ENCODE results near the gene P3H2.

The P3H2 gene

DNA sequence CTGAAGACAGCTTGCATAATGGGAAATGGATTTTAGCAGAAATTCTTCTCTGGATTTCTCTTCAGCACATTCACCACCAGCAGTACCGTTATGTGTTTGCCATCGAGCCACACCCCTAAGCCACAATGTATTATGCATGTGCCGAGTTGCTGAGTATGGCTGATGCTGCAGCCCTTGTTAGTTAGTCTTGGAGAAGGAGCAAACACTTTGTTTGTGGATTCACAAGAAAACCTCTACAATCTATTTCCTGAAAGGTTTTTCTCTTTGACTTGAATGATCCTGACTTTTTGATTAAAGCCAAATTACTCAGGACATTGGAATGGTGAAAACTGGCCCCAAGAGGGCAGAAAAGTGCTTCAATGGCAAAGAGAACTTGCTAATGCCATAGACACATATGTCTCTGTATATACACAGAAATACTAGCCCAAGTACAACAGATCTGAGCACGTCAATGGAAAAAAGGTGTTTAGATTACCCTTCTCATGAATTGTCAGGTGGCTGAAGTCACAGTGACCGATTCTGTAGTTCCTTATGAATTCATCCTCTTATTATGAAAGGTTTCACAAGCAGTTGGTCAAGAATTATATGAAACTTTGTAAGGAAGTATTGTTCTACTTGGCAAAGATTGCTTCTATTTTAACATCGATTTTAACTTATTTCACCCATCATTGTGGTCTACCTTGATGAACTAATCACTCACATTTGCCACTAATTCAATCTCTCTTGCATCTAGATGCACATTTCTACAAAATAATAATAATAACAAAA lies 103.0 kb downstream of the P3H2 start:
- H3K4me3 Mint-ChIP-seq, result no peak overlapping the region
- H3K27ac Mint-ChIP-seq, result no peak overlapping the region
- H3K9me3 Mint-ChIP-seq, result no peaks in the 10 kb centered on the region

GRCh38 chr3:190016966-190017365 lies 103.7 kb downstream of the P3H2 start:
- no peaks in the 10 kb centered on the region for H3K4me1 Mint-ChIP-seq
- DNase-seq (ENCODE audit: low spot score in 2 of 2), result no peak
- H3K27ac Mint-ChIP-seq, result no peak overlapping the region
- H3K36me3 Mint-ChIP-seq, result no peaks in the 10 kb centered on the region
- H3K4me3 Mint-ChIP-seq, result no peak overlapping the region
- ATAC-seq (ENCODE audit: low read depth), result no peak
- H3K27me3 Mint-ChIP-seq, result no peaks in the 10 kb centered on the region
- no peaks in the 10 kb centered on the region for H3K9me3 Mint-ChIP-seq

More for the DNA sequence above, 103.0 kb downstream of the P3H2 start:
- Mint-ChIP-seq H3K36me3 (no peaks in the 10 kb centered on the region), H3K4me1 (no peaks in the 10 kb centered on the region), H3K27me3 (no peaks in the 10 kb centered on the region)
- no peak for ATAC-seq (ENCODE audit: low read depth)
- no peak for DNase-seq (ENCODE audit: low spot score in 2 of 2)

DNA sequence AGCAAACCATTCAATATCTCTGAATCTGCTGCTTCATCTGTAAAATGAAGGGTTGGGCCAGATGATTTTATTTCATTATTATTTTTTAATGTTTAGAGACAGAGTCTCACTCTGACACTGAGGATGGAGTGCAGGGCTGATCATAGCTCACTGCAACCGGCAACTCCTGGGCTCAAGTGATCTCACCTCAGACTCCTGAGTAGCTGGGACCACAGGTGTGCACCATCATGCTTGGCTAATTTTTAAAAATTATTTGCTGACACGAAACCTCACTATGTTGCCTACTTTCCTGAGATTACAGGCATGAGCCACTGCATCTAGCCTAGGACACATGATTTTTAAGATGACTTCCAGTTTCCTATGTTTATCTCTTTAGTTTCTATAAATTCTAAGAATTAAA lies 105.8 kb downstream of the P3H2 start:
- no peak for DNase-seq (ENCODE audit: low spot score in 2 of 2)

DNA sequence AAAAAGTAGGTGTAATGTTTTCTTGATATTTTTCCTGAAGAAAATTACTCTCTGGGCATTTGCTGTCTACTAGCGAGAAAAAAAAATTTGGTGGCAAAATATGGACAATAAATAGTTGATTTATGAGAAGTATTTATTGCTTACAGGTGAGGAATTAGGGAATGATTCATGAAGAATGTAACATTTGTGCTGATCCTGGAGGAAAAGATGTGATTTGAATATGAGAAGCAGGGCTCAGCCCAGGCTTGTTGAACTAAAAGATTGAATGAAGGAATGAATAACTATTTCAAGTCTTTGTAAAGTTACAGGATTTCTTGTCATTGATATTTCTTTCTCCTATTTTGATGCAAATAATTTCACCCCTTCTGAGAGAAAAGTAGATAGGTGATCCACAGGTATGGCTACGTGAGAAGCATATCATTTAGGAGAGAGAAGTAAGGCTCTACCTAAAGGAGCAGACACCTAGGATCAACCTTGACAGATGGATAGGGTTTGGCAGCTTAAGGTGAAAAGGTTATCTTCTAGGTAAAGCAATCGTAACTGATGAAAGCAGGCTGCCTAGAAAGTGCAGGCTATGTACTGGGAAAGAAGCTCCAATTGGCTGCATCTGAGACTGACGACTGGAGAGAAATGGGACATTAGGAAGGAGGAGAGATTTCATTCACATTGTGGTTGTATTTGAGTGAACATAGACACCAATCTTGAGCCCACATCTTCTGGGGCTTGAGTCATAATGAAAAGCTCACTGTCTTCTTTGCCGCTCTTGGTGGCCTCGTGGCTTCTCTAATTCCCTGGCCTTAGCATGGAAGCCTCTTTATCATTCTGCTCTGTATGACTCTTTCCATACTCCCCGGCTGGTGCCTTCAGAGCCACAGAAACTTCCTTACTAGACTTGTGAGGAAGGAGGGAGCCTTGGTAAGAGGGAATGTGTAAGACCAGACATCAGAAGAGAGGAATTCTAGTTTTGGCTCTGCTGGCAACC lies 106.5 kb downstream of the P3H2 start:
- no peaks in the 10 kb centered on the region for H3K4me1 Mint-ChIP-seq
- no peaks in the 10 kb centered on the region for H3K36me3 Mint-ChIP-seq
- H3K27me3 Mint-ChIP-seq, result no peaks in the 10 kb centered on the region
- no peak overlapping the region for H3K4me3 Mint-ChIP-seq
- no peaks in the 10 kb centered on the region for H3K9me3 Mint-ChIP-seq
- no peak overlapping the region for H3K27ac Mint-ChIP-seq
- ATAC-seq (ENCODE audit: low read depth) (no peak), DNase-seq (ENCODE audit: low spot score in 2 of 2) (no peak)

More for the DNA sequence above, 105.8 kb downstream of the P3H2 start:
- Mint-ChIP-seq H3K36me3 (no peaks in the 10 kb centered on the region), H3K4me3 (no peak overlapping the region), H3K27ac (no peak overlapping the region), H3K4me1 (no peaks in the 10 kb centered on the region), H3K27me3 (no peaks in the 10 kb centered on the region), H3K9me3 (no peaks in the 10 kb centered on the region)
- ATAC-seq (ENCODE audit: low read depth), result no peak

DNA sequence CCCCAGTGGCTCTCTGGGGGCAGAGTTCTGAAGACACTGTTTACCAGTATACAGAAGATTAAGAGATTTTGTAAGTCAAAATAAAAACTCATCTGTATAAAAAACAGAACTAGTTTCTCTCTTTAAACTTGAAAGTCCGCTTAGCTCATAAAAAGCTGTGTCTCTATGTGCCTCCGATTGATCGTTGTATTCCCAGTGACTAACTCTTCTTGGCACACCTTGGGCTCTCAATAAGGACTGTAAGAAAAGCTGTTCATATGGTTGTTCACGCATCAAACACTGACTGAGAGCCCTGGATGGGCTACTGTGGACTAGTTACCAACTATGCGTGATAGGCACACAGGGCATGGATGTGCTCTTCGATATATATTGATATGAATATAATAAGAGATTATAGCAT lies 107.9 kb downstream of the P3H2 start:
- no peak overlapping the region for H3K27ac Mint-ChIP-seq
- no peaks in the 10 kb centered on the region for H3K9me3 Mint-ChIP-seq
- no peak overlapping the region for H3K4me3 Mint-ChIP-seq
- H3K27me3 Mint-ChIP-seq, result no peaks in the 10 kb centered on the region
- H3K4me1 Mint-ChIP-seq, result no peaks in the 10 kb centered on the region
- no peaks in the 10 kb centered on the region for H3K36me3 Mint-ChIP-seq
- no peak for ATAC-seq (ENCODE audit: low read depth)
- no peak for DNase-seq (ENCODE audit: low spot score in 2 of 2)

DNA sequence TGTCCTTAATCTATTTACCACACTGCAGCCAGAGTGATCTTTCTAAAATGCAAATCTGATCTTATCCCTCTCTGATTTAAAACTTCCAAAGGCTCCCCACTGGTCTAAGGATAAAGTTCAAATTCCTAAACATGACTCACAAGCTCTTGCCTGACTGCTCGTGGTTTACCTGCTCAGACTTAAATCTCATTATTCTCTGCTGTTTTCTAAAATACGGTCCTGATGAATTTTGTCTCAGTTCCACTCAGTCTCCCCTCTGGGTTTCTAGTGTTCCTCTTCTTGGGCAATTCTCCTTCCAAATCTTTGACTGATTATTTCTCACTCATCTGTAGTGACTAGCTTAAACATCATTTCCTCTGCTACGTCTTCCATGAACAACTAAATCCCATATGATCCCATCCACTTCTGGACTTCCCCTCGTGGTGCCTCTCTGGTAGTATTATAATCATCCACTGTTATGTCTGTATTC lies 108.3 kb downstream of the P3H2 start:
- no peak for ATAC-seq (ENCODE audit: low read depth)
- Mint-ChIP-seq H3K27me3 (no peaks in the 10 kb centered on the region), H3K36me3 (no peaks in the 10 kb centered on the region), H3K4me3 (no peak overlapping the region), H3K27ac (no peak overlapping the region), H3K9me3 (no peaks in the 10 kb centered on the region), H3K4me1 (no peaks in the 10 kb centered on the region)
- no peak for DNase-seq (ENCODE audit: low spot score in 2 of 2)

DNA sequence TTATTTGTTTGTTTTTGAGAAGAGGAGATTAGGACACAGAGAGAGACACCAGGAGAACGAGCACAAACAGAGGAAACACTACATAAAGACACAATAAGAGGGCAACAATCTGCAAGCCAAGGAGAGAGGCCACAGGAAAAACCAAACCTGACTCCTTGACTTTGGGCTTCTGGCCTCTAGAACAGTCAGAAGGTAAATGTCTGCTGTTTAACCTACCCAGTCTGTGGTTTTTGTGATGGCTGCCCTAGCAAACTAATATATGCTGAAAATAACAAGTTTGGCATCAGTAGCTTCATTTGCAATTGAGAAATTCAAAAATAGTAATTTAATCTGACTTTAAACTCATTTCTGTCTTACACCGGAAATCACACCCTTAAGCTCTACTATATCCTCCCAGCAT lies 110.2 kb downstream of the P3H2 start:
- ATAC-seq (ENCODE audit: low read depth) (no peak), DNase-seq (ENCODE audit: low spot score in 2 of 2) (no peak)
- H3K9me3 Mint-ChIP-seq, result no peaks in the 10 kb centered on the region
- no peaks in the 10 kb centered on the region for H3K4me1 Mint-ChIP-seq
- H3K36me3 Mint-ChIP-seq, result no peaks in the 10 kb centered on the region
- H3K27me3 Mint-ChIP-seq, result no peaks in the 10 kb centered on the region
- H3K27ac Mint-ChIP-seq, result no peak overlapping the region
- H3K4me3 Mint-ChIP-seq, result no peak overlapping the region

GRCh38 chr3:190009614-190010013 lies 111.1 kb downstream of the P3H2 start:
- Mint-ChIP-seq H3K4me1 (no peaks in the 10 kb centered on the region), H3K4me3 (no peak overlapping the region), H3K36me3 (no peaks in the 10 kb centered on the region), H3K27me3 (no peaks in the 10 kb centered on the region), H3K27ac (no peak overlapping the region), H3K9me3 (no peaks in the 10 kb centered on the region)
- ATAC-seq (ENCODE audit: low read depth), result no peak
- DNase-seq (ENCODE audit: low spot score in 2 of 2), result no peak

GRCh38 chr3:190008432-190008831 lies 112.3 kb downstream of the P3H2 start:
- no peak for DNase-seq (ENCODE audit: low spot score in 2 of 2)
- H3K36me3 Mint-ChIP-seq, result no peaks in the 10 kb centered on the region
- ATAC-seq (ENCODE audit: low read depth), result no peak
- H3K4me1 Mint-ChIP-seq, result no peaks in the 10 kb centered on the region
- H3K27me3 Mint-ChIP-seq, result no peaks in the 10 kb centered on the region
- no peak overlapping the region for H3K27ac Mint-ChIP-seq
- no peak overlapping the region for H3K4me3 Mint-ChIP-seq
- no peaks in the 10 kb centered on the region for H3K9me3 Mint-ChIP-seq

DNA sequence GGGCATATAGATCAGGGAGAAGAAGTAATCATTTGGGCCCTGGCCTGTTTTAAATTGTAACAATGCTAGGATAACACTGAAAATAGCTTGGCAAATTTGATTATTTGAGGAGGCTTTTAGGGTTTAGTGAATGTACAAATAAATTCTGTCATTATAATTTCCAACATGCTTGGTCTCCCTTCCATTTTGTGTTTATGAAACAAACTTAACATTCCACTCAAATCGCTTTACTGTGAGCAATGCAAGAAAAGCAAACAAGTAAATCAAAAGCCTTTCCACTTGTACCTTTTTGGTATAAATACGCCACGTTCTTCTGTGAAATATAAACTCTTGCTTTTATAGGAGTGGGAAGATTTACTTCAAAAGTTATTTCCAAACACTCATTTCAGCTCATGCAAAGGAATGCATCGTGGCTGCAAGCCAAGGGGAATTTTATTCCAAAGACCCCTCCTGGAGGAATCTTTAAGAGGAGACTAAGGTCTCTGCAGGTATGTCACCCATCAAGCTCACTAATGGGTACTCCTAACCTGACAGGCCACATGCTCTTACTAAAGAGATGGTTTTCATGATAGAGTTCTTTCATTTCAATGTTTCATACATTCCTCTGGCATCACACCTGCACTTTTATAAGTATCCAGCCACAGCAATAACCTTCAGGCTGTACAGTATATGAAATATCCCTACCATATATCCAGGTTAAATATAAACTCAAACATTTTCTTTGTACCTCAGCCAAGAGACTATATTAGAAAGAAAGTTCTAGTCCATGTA lies 115.2 kb downstream of the P3H2 start:
- H3K27me3 Mint-ChIP-seq, result no peaks in the 10 kb centered on the region

GRCh38 chr3:190004656-190005055 lies 116.0 kb downstream of the P3H2 start:
- H3K4me3 Mint-ChIP-seq, result no peak overlapping the region
- no peak overlapping the region for H3K27ac Mint-ChIP-seq
- H3K4me1 Mint-ChIP-seq, result no peaks in the 10 kb centered on the region
- DNase-seq (ENCODE audit: low spot score in 2 of 2), result no peak
- H3K9me3 Mint-ChIP-seq, result no peaks in the 10 kb centered on the region
- no peaks in the 10 kb centered on the region for H3K36me3 Mint-ChIP-seq
- no peak for ATAC-seq (ENCODE audit: low read depth)
- H3K27me3 Mint-ChIP-seq, result no peaks in the 10 kb centered on the region

More for the DNA sequence above, 115.2 kb downstream of the P3H2 start:
- Mint-ChIP-seq H3K4me3 (no peak overlapping the region), H3K36me3 (no peaks in the 10 kb centered on the region), H3K9me3 (no peaks in the 10 kb centered on the region), H3K27ac (no peak overlapping the region), H3K4me1 (no peaks in the 10 kb centered on the region)
- ATAC-seq (ENCODE audit: low read depth), result no peak
- no peak for DNase-seq (ENCODE audit: low spot score in 2 of 2)

DNA sequence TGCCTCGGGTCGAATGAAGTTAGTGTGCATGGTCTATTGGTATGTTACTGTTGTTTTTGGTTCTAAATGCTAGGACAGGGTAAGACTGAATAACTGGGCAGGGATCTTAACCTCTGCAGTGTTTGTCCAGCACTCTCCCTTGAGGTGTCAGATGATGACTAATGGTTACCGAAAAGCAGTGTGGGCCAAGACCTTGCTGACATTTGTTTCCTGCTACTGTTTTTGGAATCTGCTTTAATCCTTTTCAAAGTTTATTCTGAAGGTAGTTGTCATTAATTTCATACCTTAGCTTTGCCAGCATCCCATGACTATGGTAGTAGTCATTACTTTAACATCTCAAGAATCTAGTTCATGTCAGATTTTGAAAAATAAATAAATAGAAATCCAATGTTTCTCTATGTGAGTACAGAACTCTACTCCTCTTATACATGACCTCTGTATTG lies 117.0 kb downstream of the P3H2 start:
- no peaks in the 10 kb centered on the region for H3K4me1 Mint-ChIP-seq
- no peaks in the 10 kb centered on the region for H3K9me3 Mint-ChIP-seq
- H3K27ac Mint-ChIP-seq, result no peak overlapping the region
- ATAC-seq (ENCODE audit: low read depth), result no peak
- no peaks in the 10 kb centered on the region for H3K36me3 Mint-ChIP-seq
- DNase-seq (ENCODE audit: low spot score in 2 of 2), result no peak
- no peaks in the 10 kb centered on the region for H3K27me3 Mint-ChIP-seq
- no peak overlapping the region for H3K4me3 Mint-ChIP-seq

GRCh38 chr3:190003068-190003467 lies 117.6 kb downstream of the P3H2 start:
- ATAC-seq (ENCODE audit: low read depth), result no peak
- no peak for DNase-seq (ENCODE audit: low spot score in 2 of 2)
- no peaks in the 10 kb centered on the region for H3K27me3 Mint-ChIP-seq
- H3K27ac Mint-ChIP-seq, result no peak overlapping the region
- H3K4me3 Mint-ChIP-seq, result no peak overlapping the region
- no peaks in the 10 kb centered on the region for H3K9me3 Mint-ChIP-seq
- no peaks in the 10 kb centered on the region for H3K4me1 Mint-ChIP-seq
- no peaks in the 10 kb centered on the region for H3K36me3 Mint-ChIP-seq

- Mint-ChIP-seq H3K9me3 (no peaks in the 10 kb centered on the region), H3K36me3 (no peaks in the 10 kb centered on the region), H3K27ac (no peak overlapping the region), H3K4me3 (no peak overlapping the region), H3K4me1 (no peaks in the 10 kb centered on the region), H3K27me3 (no peaks in the 10 kb centered on the region)
- no peak for ATAC-seq (ENCODE audit: low read depth)
- DNase-seq (ENCODE audit: low spot score in 2 of 2), result no peak
These were observed 119.3 kb downstream of the P3H2 start for GRCh38 chr3:190001426-190001825.
